Stimulated activated CD4-positive, alpha-beta T cell treated with anti-CD3 and anti-CD28 coated beads, Interleukin-1b, Interleukin-23, amount 100 ng/mL, for 24 hours (primary cell): Measurements from ENCODE around the gene CNMD.
"Not testable (repeated sequence)": the region's sequence is repeated elsewhere in the genome, so short reads cannot be mapped to it uniquely, and the experiment has no call there.

ENCODE experiments used
- DNase-seq, 4 experiments: peaks; one replicate each; pipeline ENCODE4 v3.0.0-alpha.2; 2020; ENCODE audit warnings: low read depth in 4 of 4, low spot score in 1 of 4

Gene CNMD

DNA sequence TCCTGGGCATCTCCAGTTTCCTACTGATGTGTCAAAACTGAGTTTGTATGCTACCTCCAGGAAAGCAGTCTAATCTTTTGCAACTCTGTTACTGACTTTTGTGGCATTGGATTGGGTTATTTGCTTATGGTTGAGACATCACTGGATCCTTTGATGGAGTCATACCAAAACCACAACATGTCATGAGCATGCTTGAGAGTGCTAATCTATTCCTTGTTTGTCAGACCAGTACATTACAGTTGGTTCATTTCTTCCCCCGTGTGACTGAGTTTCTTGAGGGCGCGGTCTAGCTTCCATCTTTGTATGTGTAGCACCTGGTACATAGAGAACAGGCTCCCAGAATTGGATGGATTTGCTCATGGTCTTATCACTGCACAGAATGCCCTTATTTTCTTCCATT is 43.8 kb downstream of the CNMD start:
- peak in 1 of 4 experiments; percentile 2 for DNase-seq

DNA sequence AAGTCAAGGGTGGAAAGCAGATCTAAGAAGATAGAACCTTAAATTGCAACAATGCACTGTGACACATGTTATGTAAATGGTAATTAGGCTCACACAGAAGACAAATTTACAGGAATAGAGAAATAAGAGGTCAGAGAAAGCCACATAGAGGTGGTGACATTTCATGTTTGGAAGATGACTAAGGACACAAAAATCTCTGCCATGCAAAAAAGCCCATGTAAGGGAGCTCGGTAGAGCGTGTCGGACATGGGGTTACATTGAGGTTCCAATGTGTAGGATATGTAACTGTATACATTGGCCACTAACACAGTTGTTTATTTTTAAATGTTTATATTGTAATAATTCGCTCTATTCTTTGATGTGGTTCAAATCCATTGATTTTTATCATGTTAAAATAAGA is 53.2 kb downstream of the CNMD start:
- DNase-seq = no peak

DNA sequence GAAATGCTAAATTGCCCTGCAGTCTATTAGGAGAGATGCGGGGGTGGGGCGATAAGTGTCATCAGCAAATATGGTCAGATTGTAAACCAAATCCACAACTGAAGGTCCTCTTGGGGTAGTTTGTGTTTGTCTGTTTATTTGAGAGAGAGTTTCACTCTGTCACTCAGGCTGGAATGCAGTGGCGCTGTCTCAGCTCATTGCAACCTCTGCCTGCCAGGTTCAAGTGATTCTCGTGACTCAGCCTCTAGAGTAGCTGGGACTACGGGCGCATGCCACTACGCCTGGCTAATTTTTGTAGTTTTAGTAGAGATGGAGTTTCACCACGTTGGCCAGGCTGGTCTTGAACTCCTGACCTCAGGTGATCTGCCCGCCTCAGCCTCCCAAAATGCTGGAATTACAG is 53.8 kb downstream of the CNMD start:
- not testable (repeated sequence) for DNase-seq

DNA sequence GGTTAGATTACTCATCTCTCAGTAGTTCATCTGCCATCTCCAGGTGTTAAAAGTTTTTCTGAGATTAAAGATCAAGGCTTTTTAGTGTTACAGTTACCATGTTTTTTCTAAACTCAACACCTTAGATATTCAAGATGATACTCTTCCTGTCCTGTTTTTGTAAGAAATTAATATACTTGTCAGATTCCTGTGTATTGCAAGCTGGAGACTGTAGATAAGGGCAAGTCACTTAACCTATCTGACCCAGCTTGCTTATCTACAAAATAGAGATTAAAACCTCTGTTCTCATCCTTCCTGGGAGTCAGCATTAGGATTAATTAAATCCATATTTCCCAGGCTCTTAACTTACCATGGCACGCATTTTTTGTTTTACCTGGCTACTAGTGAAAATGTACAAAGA is 61.8 kb downstream of the CNMD start:
- no peak for DNase-seq

DNA sequence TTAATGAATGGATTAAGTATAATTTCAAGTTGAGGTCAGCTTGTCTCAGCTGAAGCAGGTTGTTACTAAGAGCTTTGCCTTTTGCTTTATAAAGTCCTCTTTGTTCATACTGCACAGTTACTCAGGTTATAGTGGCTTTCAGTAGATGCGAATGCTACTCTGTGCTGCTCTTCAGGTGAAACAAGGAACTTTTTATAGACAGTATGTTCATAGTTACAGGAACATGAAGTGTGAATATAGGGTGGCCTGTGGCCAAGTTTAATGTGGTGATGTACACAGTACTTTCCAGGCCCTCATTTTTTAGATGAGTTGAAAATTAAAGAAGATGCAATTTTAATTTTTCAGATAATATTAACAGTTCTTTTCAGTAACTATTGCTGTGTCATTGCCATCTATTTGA is 66.2 kb downstream of the CNMD start:
- DNase-seq = no peak

DNA sequence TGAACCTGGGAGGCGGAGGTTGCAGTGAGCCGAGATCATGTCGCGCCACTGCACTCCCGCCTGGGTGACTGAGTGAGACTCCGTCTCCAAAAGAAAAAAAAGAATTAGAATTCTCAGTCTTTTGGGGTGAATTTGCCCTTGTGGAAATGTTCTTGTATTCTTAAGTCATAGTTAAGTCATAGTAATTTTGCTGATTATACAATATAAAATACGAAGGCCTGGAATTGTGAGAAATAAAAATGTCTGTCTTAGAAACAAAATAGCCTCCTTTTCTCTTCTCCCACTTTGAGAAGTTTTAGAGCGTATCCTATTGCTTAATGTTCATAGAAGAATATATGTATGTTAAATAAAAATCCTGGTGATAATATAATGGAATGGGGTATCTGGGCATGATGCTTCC is 68.9 kb downstream of the CNMD start:
- DNase-seq = no peak

DNA sequence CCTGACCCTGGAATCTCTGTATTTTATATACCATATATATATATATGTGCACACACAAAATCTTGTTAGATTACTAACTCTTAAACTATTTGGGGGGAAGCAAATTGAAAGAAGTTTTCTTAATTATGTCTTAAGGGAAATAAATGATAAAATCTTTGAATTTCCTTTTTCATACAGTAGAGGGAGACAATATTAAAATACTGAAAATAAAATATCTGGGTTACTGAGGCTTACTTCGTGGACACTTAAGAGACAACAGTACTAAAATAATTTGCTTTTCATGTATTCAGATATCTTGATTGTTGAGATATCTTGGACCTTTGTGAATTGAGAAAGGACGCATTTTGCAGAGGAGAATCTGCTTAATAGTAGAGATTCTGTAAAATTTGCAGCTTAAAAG is 69.9 kb downstream of the CNMD start:
- no peak for DNase-seq

DNA sequence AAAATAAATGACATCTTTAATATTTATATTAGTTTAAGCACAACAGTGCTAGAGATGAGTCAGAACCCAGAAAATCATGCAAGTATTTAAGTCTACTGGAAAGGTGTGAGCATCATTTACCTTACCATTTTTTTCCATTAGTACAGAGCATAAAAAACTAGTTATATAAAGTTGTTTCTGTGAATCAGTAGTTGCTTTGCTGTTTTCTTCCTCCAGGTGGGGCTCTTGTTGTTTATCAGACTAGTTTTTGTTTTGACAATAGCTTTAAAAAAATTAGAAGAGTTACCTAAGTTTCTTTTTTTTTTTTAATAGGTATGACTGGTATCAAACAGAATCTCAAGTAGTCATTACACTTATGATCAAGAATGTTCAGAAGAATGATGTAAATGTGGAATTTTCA is 74.3 kb downstream of the CNMD start:
- no peak for DNase-seq

DNA sequence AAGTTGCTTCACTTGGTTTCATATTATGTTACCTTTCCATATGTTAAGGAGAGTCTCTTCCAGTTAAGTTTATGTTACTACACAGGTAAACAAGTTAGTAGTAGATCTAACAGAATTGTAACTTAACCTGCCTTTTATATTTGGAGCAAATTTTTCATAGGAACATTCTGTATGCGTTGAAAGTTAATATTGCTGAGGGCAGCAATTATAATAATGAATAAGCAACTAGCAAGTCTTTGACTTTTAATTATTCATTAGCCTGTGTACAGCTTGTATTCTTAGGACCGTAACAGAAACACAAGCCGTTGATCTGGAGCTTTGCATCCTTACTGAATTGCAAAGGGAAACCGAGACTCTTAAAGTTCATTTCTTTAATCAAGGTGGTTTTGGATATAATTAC is 75.3 kb downstream of the CNMD start:
- DNase-seq = no peak

DNA sequence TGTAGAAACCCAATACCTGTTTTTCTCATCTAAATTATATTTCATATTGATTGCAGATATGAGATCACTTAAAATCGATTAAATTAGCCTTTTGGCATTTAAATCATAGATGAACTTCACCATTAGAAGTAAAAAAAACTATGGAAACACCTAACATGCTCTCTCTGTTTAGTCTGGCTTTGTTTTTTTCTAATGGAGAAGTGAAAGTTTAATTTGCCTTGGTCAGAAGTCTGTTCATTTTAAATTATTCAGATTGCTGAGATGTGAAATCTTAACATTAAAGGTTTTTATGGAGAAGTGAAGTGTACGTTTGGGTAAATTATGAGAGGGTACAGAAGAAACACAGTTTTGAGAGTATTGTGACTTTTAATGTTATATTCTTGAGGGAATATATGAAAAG is 80.3 kb downstream of the CNMD start:
- no peak for DNase-seq
